22Rv1 (cell line): ENCODE data around the gene MAPK1.

Source experiments
- CTCF ChIP-seq: fragments of 450-650 bp; IDR thresholded peaks from 2 replicates; pipeline ENCODE4 v1.5.1; 2017; ENCODE audit warnings: mild to moderate bottlenecking
- ZFX ChIP-seq: fragments of 450-650 bp; IDR thresholded peaks from 2 replicates; pipeline ENCODE4 v1.6.1; 2017; ENCODE audit warnings: antibody characterized with exemption, borderline replicate concordance

DNA sequence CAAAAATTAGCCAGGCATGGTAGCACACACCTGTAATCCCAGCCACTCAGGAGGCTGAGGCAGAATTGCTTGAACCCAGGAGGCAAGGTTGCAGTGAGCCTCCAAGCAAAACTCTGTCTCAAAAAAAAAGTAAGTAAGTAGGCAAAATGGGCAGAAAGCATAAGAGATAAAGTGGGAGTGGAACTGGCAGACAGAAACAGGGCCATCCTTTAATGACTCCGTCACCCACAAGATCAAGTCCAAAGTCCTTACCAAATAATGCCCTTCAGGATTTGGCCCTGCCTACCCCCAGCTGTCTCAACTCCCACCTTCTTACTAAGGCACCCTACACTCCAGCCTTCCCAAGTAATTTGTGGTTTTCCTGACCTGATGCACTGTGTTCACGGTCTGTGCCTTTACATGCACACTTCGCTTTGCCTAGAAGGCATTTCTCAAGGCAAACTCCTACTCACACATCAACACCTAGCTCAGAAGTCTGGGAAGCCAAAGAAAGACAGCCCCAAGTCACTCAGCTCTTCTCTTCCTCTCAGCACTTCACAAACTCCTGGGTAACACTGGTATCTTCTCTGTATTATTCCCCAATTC, 6.1 kb downstream of the MAPK1 start:
- TF ChIP-seq CTCF (no peak), ZFX (no peak)
